Measurements from ENCODE around the gene ZNF593OS.

Gene ZNF593OS

GRCh38 chr1:26124418-26125331 is 47.0 kb downstream of the ZNF593OS start:
- DNase-seq, result no peak

DNA sequence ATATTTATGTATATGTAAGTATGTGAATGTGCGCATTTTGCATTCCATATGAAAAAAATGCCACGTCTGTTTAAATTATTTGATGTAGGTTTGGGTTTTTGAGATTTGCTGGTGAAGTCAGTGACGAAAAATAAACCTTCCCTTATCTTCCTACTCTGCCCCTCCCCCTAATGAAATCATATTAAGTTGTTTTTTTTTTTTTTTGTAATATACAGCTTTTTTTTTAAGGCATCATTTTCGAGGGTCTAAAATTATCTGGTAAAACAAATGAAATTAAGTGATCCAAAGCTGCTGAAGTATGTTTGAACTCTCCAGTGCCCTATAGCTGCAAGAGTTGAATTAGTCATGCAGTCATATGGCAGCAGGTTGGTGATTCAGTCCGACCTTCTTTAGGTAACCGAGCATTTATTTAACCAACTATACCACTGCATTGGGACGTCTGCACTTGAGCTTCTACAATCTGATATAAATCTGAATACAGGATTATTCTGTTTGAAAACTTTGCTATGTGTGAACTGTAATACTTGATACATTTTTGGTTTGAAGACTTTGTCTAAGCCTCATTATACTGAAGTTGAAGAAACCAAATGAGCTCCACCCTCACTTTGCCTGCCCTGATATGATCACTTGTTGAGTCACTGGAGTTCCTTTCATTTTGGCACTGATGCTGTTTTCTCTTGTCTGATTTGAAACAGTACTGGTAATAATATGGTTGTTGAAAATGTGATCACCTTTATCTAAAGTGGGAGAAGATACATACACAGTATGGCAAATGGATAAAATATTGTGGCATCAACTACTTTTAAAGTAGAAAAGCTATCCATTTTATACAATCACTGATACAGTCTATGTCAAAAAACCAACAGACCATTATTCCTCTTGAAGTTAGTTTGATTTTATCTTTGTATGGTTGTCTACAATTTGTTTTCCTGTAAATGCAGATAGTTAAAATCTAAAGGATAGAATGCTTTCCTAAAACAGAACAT is 48.4 kb downstream of the ZNF593OS start:
- DNase-seq, result peak; percentile 54

GRCh38 chr1:26121854-26122773 is 49.5 kb downstream of the ZNF593OS start:
- DNase-seq, result no peak

DNA sequence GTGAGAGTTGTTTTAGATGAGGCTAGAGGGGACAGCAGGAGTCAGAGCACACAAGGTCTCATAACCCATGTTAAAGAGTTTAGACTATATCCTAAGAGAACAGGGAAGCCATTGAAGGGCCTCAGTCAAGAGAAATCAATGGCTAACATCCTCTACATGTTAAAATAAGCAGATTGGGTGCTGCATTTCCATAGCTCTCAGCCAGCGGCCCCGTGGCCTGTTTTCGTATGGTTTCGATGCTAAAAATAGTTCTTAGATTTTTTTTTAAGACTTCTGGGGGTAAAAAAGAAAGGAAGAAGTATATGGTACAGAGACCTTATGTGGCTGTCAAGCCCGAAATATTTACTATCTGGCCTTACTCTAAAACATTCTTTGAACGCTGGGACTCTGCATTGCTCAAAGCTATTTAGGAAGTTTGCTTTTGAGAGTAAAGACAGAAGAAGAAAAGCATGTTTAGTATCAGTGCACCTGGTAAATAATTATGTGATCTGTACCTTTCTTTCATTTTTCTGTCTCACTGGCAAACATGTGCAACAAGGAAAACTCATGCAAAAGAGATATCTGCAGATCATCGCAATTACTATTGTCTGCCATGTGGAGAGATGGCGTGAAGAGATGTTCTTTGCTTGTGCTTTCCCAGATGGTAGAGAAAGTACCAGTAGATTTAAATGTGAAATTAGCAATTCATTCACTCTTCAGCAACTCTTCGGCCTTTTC is 51.6 kb downstream of the ZNF593OS start:
- no peak for DNase-seq
